Measurements from ENCODE around the gene PANK2. TPM values are rescaled to one million over a fixed set of nuclear protein-coding genes. Genes with fewer than 3 reads are reported as not detected.

The PANK2 gene
- total RNA-seq, 1 experiment from 2014 or later, result 62.7 TPM

- TF ChIP-seq, protein P1, sequence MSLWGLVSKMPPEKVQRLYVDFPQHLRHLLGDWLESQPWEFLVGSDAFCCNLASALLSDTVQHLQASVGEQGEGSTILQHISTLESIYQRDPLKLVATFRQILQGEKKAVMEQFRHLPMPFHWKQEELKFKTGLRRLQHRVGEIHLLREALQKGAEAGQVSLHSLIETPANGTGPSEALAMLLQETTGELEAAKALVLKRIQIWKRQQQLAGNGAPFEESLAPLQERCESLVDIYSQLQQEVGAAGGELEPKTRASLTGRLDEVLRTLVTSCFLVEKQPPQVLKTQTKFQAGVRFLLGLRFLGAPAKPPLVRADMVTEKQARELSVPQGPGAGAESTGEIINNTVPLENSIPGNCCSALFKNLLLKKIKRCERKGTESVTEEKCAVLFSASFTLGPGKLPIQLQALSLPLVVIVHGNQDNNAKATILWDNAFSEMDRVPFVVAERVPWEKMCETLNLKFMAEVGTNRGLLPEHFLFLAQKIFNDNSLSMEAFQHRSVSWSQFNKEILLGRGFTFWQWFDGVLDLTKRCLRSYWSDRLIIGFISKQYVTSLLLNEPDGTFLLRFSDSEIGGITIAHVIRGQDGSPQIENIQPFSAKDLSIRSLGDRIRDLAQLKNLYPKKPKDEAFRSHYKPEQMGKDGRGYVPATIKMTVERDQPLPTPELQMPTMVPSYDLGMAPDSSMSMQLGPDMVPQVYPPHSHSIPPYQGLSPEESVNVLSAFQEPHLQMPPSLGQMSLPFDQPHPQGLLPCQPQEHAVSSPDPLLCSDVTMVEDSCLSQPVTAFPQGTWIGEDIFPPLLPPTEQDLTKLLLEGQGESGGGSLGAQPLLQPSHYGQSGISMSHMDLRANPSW (CRISPR knock-in tag; conservative IDR thresholded peaks at IDR 0.05; ENCODE audit: low read depth), result no peak
- no peak for TF ChIP-seq SMAD4 (CRISPR knock-in tag; IDR thresholded peaks at IDR 0.05)
- no peak for TF ChIP-seq ATF1 (CRISPR knock-in tag; IDR thresholded peaks at IDR 0.05)
- no peak for TF ChIP-seq FOXP1 (CRISPR knock-in tag; IDR thresholded peaks at IDR 0.05; ENCODE audit: borderline replicate concordance)
These were observed 30.2 kb downstream of the PANK2 start (continued) for GRCh38 chr20:3919352-3919751.

DNA sequence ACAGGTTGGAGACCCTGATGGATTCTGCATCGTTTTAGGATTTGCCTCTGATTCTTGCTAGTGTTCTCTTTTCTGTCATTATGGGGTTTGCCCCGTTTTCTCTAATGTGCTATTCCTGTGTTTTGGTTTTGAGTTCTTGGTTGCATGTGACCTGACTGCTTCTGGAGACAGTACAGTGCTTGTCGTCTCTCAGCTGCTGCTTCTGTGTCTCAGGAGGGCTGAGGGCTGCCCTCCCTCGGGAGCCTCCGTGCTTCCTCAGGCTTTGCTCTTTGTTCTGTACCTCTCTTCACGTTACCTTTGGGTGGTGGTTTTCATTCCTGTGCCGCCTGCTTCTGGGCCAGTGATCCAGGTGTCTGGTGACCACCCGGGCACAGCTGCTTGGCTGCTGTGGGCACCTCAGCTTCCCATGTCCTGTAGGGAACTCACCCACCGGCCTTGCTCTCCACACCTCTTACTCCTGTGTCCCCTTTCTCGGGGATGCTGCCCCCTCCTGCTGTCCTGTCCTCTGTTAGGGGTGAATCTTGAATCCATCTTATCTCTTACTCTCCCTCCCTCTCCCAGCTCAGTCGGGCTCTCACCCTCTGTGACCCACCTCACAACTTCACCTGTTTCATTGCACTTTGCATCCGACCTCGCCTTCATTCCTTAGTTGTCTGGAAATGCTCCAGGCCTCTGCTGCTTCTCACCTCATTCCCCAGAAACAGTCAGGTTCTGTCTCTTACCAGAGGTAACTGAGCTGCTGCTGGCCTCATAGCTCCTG is 33.2 kb downstream of the PANK2 start:
- H3K36me3 Mint-ChIP-seq, result peaks cover 54% of the 10 kb centered on the region
- peaks cover 24% of the 10 kb centered on the region for H3K4me1 Mint-ChIP-seq
- no peak for DNase-seq (ENCODE audit: low spot score)
- ChIA-PET CTCF (interaction anchor here (1.1 kb wide), 1 partner anchor 150 kb away, joined by 6 read pairs; no protein-coding TSS in a partner anchor), POLR2A (interaction anchor here (0.5 kb wide), 2 partner anchors 12 to 45 kb away, joined by 3 to 10 read pairs; no protein-coding TSS in a partner anchor)
- no peak for ATAC-seq
- peak overlapping the region; percentile 82 for H3K27ac Mint-ChIP-seq
- no peaks in the 10 kb centered on the region for H3K27me3 Mint-ChIP-seq (ENCODE audit: low read depth)
- no peaks in the 10 kb centered on the region for H3K9me3 Mint-ChIP-seq
- TF ChIP-seq ZNF138 (CRISPR knock-in tag; conservative IDR thresholded peaks at IDR 0.05) (no peak), FOXP4 (CRISPR knock-in tag; IDR thresholded peaks at IDR 0.05) (no peak), TEAD1 (CRISPR knock-in tag; IDR thresholded peaks at IDR 0.05) (no peak), PREB (CRISPR knock-in tag; IDR thresholded peaks at IDR 0.05; ENCODE audit: borderline replicate concordance) (0 out of 2 replicates have a peak, but pooled peaks have one; percentile 23), ATF6 (CRISPR knock-in tag; IDR thresholded peaks at IDR 0.05) (no peak)
- TF ChIP-seq, protein P2, sequence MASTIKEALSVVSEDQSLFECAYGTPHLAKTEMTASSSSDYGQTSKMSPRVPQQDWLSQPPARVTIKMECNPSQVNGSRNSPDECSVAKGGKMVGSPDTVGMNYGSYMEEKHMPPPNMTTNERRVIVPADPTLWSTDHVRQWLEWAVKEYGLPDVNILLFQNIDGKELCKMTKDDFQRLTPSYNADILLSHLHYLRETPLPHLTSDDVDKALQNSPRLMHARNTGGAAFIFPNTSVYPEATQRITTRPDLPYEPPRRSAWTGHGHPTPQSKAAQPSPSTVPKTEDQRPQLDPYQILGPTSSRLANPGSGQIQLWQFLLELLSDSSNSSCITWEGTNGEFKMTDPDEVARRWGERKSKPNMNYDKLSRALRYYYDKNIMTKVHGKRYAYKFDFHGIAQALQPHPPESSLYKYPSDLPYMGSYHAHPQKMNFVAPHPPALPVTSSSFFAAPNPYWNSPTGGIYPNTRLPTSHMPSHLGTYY (CRISPR knock-in tag; IDR thresholded peaks at IDR 0.05), result no peak
- no peak overlapping the region for H3K4me3 Mint-ChIP-seq

GRCh38 chr20:3922983-3923339 is 33.8 kb downstream of the PANK2 start:
- Mint-ChIP-seq H3K4me3 (no peak overlapping the region), H3K27me3 (ENCODE audit: low read depth) (no peaks in the 10 kb centered on the region), H3K4me1 (peaks cover 30% of the 10 kb centered on the region), H3K27ac (peak overlapping the region; percentile 82; the same call in 1 of the 2 replicates), H3K9me3 (no peaks in the 10 kb centered on the region), H3K36me3 (peaks cover 52% of the 10 kb centered on the region)
- ChIA-PET POLR2A (interaction anchor here (0.5 kb wide), 1 partner anchor 13 kb away, joined by 3 read pairs; no protein-coding TSS in a partner anchor), CTCF (interaction anchor here (1.1 kb wide), 1 partner anchor 149 kb away, joined by 6 read pairs; no protein-coding TSS in a partner anchor)
- ATAC-seq (no peak), DNase-seq (ENCODE audit: low spot score) (no peak)
- TF ChIP-seq FOXP1 (CRISPR knock-in tag; IDR thresholded peaks at IDR 0.05; ENCODE audit: borderline replicate concordance) (no peak), ZNF671 (CRISPR knock-in tag; IDR thresholded peaks at IDR 0.05) (no peak), FOXP4 (CRISPR knock-in tag; IDR thresholded peaks at IDR 0.05) (no peak), ZNF532 (CRISPR knock-in tag; IDR thresholded peaks at IDR 0.05; ENCODE audit: borderline replicate concordance) (no peak), NFE2L1 (CRISPR knock-in tag; IDR thresholded peaks at IDR 0.05) (no peak)
- TF ChIP-seq, protein P3, sequence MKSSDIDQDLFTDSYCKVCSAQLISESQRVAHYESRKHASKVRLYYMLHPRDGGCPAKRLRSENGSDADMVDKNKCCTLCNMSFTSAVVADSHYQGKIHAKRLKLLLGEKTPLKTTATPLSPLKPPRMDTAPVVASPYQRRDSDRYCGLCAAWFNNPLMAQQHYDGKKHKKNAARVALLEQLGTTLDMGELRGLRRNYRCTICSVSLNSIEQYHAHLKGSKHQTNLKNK (CRISPR knock-in tag; IDR thresholded peaks at IDR 0.05), result no peak
